Upper lobe of left lung (tissue), 6 donors: ENCODE data around the gene RAPGEF1. TPM values are rescaled to one million over a fixed set of nuclear protein-coding genes. Genes with fewer than 3 reads are reported as not detected.

Experiments used
- ATAC-seq, 2 donors: fragments of 200-7000 bp; cut with Tn5 transposase; one replicate each; pipeline ENCODE4 v1.9.1; 2022; ENCODE audit warnings: mild to moderate bottlenecking in 2 of 2, moderate library complexity in 2 of 2; ENCODE audit not compliant: low FRiP score in 2 of 2
- DNase-seq, 2 donors: peaks; one replicate each; pipeline ENCODE4 v3.0.0-alpha.2; 2019 to 2020
- H3K27ac ChIP-seq, 4 donors: fragments of 200-600 bp; sonication (generic); one replicate each; pipeline ENCODE4 v1.5.1; 2016 to 2019
- H3K27me3 ChIP-seq, 4 donors: fragments of 200-600 bp; sonication (generic); one replicate each; pipeline ENCODE4 v1.5.1; 2017 to 2019
- H3K36me3 ChIP-seq, 4 donors: fragments of 200-600 bp; sonication (generic); one replicate each; pipeline ENCODE4 v1.5.1; 2016 to 2019
- H3K4me1 ChIP-seq, 4 donors: fragments of 200-600 bp; sonication (generic); one replicate each; pipeline ENCODE4 v1.5.1; 2018 to 2019
- H3K4me3 ChIP-seq, 4 donors: fragments of 200-600 bp; sonication (generic); one replicate each; pipeline ENCODE4 v1.5.1; 2017 to 2019; ENCODE audit warnings: mild to moderate bottlenecking in 2 of 4, moderate library complexity in 1 of 4
- H3K9me3 ChIP-seq, 4 donors: fragments of 200-600 bp; sonication (generic); one replicate each; pipeline ENCODE4 v1.5.1; 2018 to 2019
- CTCF ChIP-seq, 6 experiments: fragments of 450-650 bp in 4 of 6; fragments of 200-600 bp in 2 of 6; sonication (generic) in 2 of 6; IDR thresholded peaks; one replicate each; pipeline ENCODE4 v1.5.1; 2016 to 2019; ENCODE audit warnings: antibody characterized with exemption in 6 of 6
- EP300 ChIP-seq, 4 donors: sonication (generic); formaldehyde crosslinking; IDR thresholded peaks; one replicate each; pipeline ENCODE4 v1.5.1; 2017; ENCODE audit warnings: antibody characterized with exemption in 4 of 4, control low read depth in 2 of 4
- POLR2A ChIP-seq, 4 donors: fragments of 450-650 bp; IDR thresholded peaks; one replicate each; pipeline ENCODE4 v1.5.1; 2016 to 2017; ENCODE audit warnings: antibody characterized with exemption in 4 of 4, mild to moderate bottlenecking in 2 of 4
- POLR2AphosphoS5 ChIP-seq, 2 donors: sonication (generic); formaldehyde crosslinking; IDR thresholded peaks; one replicate each; pipeline ENCODE4 v1.5.1; 2017; ENCODE audit warnings: antibody characterized with exemption in 2 of 2
- WGBS, 2 donors: methylation state at CpG; one replicate each; pipeline ENCODE4 v1.1.5; 2017 to 2018; 5-methylcytosine and 5-hydroxymethylcytosine counted together
- total RNA-seq, 6 donors: library from RNA; depleted of rRNA in 4 of 6; stranded (reverse); fragments of >200 nt in 4 of 6; gene quantifications; one replicate each; pipeline versions ENCODE4 v1.1.0 to v1.2.1, GENCODE V29; 2016 to 2021
- donor health status: DM: no; HTN: no; CAD: no; lungs with moderate emphysema.
- donor health status: DM: no; HTN: yes; CAD: no; lungs with severe emphysema.

RAPGEF1 gene
- total RNA-seq, 6 donors from 2014 or later: 82.8 to 161 (median 96.8) TPM

GRCh38 chr9:131735238-131736128 is 4.4 kb downstream of the RAPGEF1 start:
- DNase-seq (no peak), ATAC-seq (no peak)
- 71 to 78% methylated on average over 15 of the region's 15 CpGs for WGBS, 2 donors
- H3K36me3 ChIP-seq: no peaks in the 10 kb centered on the region
- no peak overlapping the region for H3K4me3 ChIP-seq
- H3K27me3 ChIP-seq: no peaks in the 10 kb centered on the region
- no peaks in the 10 kb centered on the region for H3K9me3 ChIP-seq
- peak overlapping the region; percentile 81 to 97 (median 86) for H3K27ac ChIP-seq
- no peak for TF ChIP-seq CTCF (IDR thresholded peaks at IDR 0.05)
- TF ChIP-seq POLR2A (IDR thresholded peaks at IDR 0.05): no peak
- TF ChIP-seq EP300 (IDR thresholded peaks at IDR 0.05): no peak
- no peak for TF ChIP-seq POLR2AphosphoS5 (IDR thresholded peaks at IDR 0.05)
- peaks cover 80 to 92% (median 84%) of the 10 kb centered on the region in 4 donors for H3K4me1 ChIP-seq

GRCh38 chr9:131734781-131735180 is 5.1 kb downstream of the RAPGEF1 start:
- no peak for ATAC-seq
- WGBS, 2 donors: 71 to 73% methylated on average over 8 of the region's 8 CpGs
- no peaks in the 10 kb centered on the region for H3K27me3 ChIP-seq
- H3K4me1 ChIP-seq: peaks cover 87 to 95% (median 90%) of the 10 kb centered on the region in 4 donors
- no peaks in the 10 kb centered on the region for H3K9me3 ChIP-seq
- no peaks in the 10 kb centered on the region for H3K36me3 ChIP-seq
- TF ChIP-seq CTCF (IDR thresholded peaks at IDR 0.05) (no peak), POLR2AphosphoS5 (IDR thresholded peaks at IDR 0.05) (no peak), POLR2A (IDR thresholded peaks at IDR 0.05) (no peak), EP300 (IDR thresholded peaks at IDR 0.05) (no peak)
- DNase-seq: no peak
- no peak overlapping the region for H3K4me3 ChIP-seq
- H3K27ac ChIP-seq: peak overlapping the region; percentile 81 to 97 (median 86)

- H3K4me3 ChIP-seq: no peak overlapping the region
- no peaks in the 10 kb centered on the region for H3K36me3 ChIP-seq
- TF ChIP-seq EP300 (IDR thresholded peaks at IDR 0.05) (no peak), CTCF (IDR thresholded peaks at IDR 0.05) (no peak), POLR2A (IDR thresholded peaks at IDR 0.05) (no peak), POLR2AphosphoS5 (IDR thresholded peaks at IDR 0.05) (peak in 1 of 2 donors; percentile 38)
- H3K9me3 ChIP-seq: no peaks in the 10 kb centered on the region
- DNase-seq (peak in 1 of 2 donors; percentile 66), ATAC-seq (no peak)
- peak overlapping the region; percentile 81 to 97 (median 86) for H3K27ac ChIP-seq
- H3K27me3 ChIP-seq: no peaks in the 10 kb centered on the region
- peaks cover 93 to 100% (median 96%) of the 10 kb centered on the region in 4 donors for H3K4me1 ChIP-seq
- 24 to 25% methylated on average over 6 of the region's 6 CpGs for WGBS, 2 donors
Measured at GRCh38 chr9:131734165-131734610, 5.7 kb downstream of the RAPGEF1 start.

- Histone ChIP-seq H3K4me3 (no peak overlapping the region), H3K27ac (peak overlapping the region; percentile 81 to 97 (median 86)), H3K9me3 (no peaks in the 10 kb centered on the region), H3K4me1 (peaks cover 96 to 100% (median 96%) of the 10 kb centered on the region in 4 donors), H3K36me3 (no peaks in the 10 kb centered on the region), H3K27me3 (no peaks in the 10 kb centered on the region)
- 53 to 66% methylated on average over 14 to 16 of the region's 16 CpGs for WGBS, 2 donors
- TF ChIP-seq POLR2AphosphoS5 (IDR thresholded peaks at IDR 0.05): peak in 1 of 2 donors; percentile 20
- TF ChIP-seq POLR2A (IDR thresholded peaks at IDR 0.05): no peak
- TF ChIP-seq EP300 (IDR thresholded peaks at IDR 0.05): no peak
- TF ChIP-seq CTCF (IDR thresholded peaks at IDR 0.05): no peak
- DNase-seq: peak; percentile 40 to 87
- peak in 1 of 2 donors; percentile 60 for ATAC-seq
Measured at GRCh38 chr9:131733541-131734061, 6.3 kb downstream of the RAPGEF1 start.
